OCI-LY1 (cell line): ENCODE measurements around the gene OR13C3.

ENCODE experiments used
- H2AFZ ChIP-seq: fragments of 200-600 bp; sonication (generic), shearing (Covaris generic); 2 replicates; pipeline ENCODE4 v1.6.0; 2014; ENCODE audit warnings: antibody characterized with exemption, mild to moderate bottlenecking, low read length
- H3F3A ChIP-seq: fragments of 200-600 bp; sonication (generic), shearing (Covaris generic); 2 replicates; pipeline ENCODE4 v1.6.0; 2014; ENCODE audit warnings: mild to moderate bottlenecking, antibody characterized with exemption, low read length, moderate library complexity; ENCODE audit not compliant: insufficient read depth
- H3K27ac ChIP-seq: fragments of 200-600 bp; sonication (generic); 2 replicates; pipeline ENCODE4 v1.5.1; 2014; ENCODE audit warnings: low read length, mixed run types, mild to moderate bottlenecking, low read depth; ENCODE audit not compliant: poor library complexity, severe bottlenecking
- H3K27me3 ChIP-seq: fragments of 200-600 bp; sonication (generic); 2 replicates; pipeline ENCODE4 v1.6.0; 2014; ENCODE audit warnings: antibody characterized with exemption, mild to moderate bottlenecking, low read length, moderate library complexity; ENCODE audit not compliant: insufficient read depth
- H3K36me3 ChIP-seq: fragments of 200-600 bp; sonication (generic); 2 replicates; pipeline ENCODE4 v1.6.1; 2014; ENCODE audit warnings: mild to moderate bottlenecking, antibody characterized with exemption, low read length, moderate library complexity, mixed read lengths; ENCODE audit not compliant: insufficient read depth
- H3K4me1 ChIP-seq: fragments of 200-600 bp; sonication (generic); 2 replicates; pipeline ENCODE4 v1.5.1; 2014; ENCODE audit warnings: mild to moderate bottlenecking, low read length, moderate library complexity; ENCODE audit not compliant: insufficient read depth, severe bottlenecking
- H3K4me2 ChIP-seq: fragments of 200-600 bp; sonication (generic), shearing (Covaris generic); 2 replicates; pipeline ENCODE4 v1.6.1; 2014; ENCODE audit warnings: low read length
- H3K4me3 ChIP-seq: fragments of 200-600 bp; sonication (generic); 2 replicates; pipeline ENCODE4 v1.5.1; 2014; ENCODE audit warnings: low read length, low read depth, mild to moderate bottlenecking, mixed read lengths; ENCODE audit not compliant: poor library complexity, severe bottlenecking
- H3K79me2 ChIP-seq: fragments of 200-600 bp; shearing (Covaris generic); 2 replicates; pipeline ENCODE4 v1.6.1; 2016; ENCODE audit warnings: mixed run types, low read length, mixed read lengths; ENCODE audit not compliant: insufficient read depth
- H3K9ac ChIP-seq: fragments of 200-600 bp; sonication (generic), shearing (Covaris generic); 2 replicates; pipeline ENCODE4 v1.6.1; 2014; ENCODE audit warnings: mild to moderate bottlenecking, low read length, mixed read lengths
- H3K9me2 ChIP-seq: fragments of 200-600 bp; sonication (generic), shearing (Covaris generic); 2 replicates; pipeline ENCODE4 v1.6.1; 2014; ENCODE audit warnings: low read depth, mild to moderate bottlenecking, low read length, mixed read lengths
- H3K9me3 ChIP-seq: fragments of 200-600 bp; shearing (Covaris generic); 2 replicates; pipeline ENCODE4 v1.6.1; 2014; ENCODE audit warnings: low read length, mixed read lengths
- H4K20me1 ChIP-seq: fragments of 200-600 bp; sonication (generic), shearing (Covaris generic); 2 replicates; pipeline ENCODE4 v1.6.0; 2016; ENCODE audit warnings: mild to moderate bottlenecking, low read length; ENCODE audit not compliant: insufficient read depth
- EZH2 ChIP-seq: fragments of 200-600 bp; sonication (generic), shearing (Covaris generic); IDR thresholded peaks from 2 replicates; pipeline ENCODE4 v1.8.0; 2017; ENCODE audit warnings: borderline replicate concordance, mixed run types, mild to moderate bottlenecking, antibody characterized with exemption, low read length, moderate library complexity, mixed read lengths
- TF ChIP-seq, protein P1 (sequence below): fragments of 200-600 bp; sonication (generic), shearing (Covaris generic); IDR thresholded peaks from 2 replicates; pipeline ENCODE4 v1.5.1; 2017; ENCODE audit warnings: mild to moderate bottlenecking, antibody characterized with exemption, low read length, moderate library complexity, mixed read lengths

The OR13C3 gene

GRCh38 chr9:104536756-104537155, at the start of gene OR13C3:
TSS of gene OR13C3 (minus strand) at chr9:104536856. CDS start at chr9:104536723, 133 bp downstream.
- Histone ChIP-seq H3K27ac (no peak within 1 kb of the TSS), H3K9ac (no peak within 1 kb of the TSS), H3F3A (no peaks in the 10 kb centered on the region), H3K27me3 (no peaks in the 10 kb centered on the region), H3K4me1 (no peaks in the 10 kb centered on the region), H3K9me2 (no peaks in the 10 kb centered on the region), H3K36me3 (no peaks in the 10 kb centered on the region), H3K79me2 (no peaks in the 10 kb centered on the region), H3K9me3 (no peaks in the 10 kb centered on the region), H2AFZ (no peak within 1 kb of the TSS), H3K4me3 (no peak within 1 kb of the TSS), H3K4me2 (no peak within 1 kb of the TSS), H4K20me1 (no peaks in the 10 kb centered on the region)
- TF ChIP-seq, protein P1, sequence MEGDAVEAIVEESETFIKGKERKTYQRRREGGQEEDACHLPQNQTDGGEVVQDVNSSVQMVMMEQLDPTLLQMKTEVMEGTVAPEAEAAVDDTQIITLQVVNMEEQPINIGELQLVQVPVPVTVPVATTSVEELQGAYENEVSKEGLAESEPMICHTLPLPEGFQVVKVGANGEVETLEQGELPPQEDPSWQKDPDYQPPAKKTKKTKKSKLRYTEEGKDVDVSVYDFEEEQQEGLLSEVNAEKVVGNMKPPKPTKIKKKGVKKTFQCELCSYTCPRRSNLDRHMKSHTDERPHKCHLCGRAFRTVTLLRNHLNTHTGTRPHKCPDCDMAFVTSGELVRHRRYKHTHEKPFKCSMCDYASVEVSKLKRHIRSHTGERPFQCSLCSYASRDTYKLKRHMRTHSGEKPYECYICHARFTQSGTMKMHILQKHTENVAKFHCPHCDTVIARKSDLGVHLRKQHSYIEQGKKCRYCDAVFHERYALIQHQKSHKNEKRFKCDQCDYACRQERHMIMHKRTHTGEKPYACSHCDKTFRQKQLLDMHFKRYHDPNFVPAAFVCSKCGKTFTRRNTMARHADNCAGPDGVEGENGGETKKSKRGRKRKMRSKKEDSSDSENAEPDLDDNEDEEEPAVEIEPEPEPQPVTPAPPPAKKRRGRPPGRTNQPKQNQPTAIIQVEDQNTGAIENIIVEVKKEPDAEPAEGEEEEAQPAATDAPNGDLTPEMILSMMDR: no peak
- no peak for TF ChIP-seq EZH2

- H4K20me1 ChIP-seq: no peaks in the 10 kb centered on the region
- no peaks in the 10 kb centered on the region for H3K36me3 ChIP-seq
- no peaks in the 10 kb centered on the region for H3K9me3 ChIP-seq
- H3K79me2 ChIP-seq: no peaks in the 10 kb centered on the region
- TF ChIP-seq EZH2: no peak
- TF ChIP-seq, protein P1: no peak
- no peaks in the 10 kb centered on the region for H3K9me2 ChIP-seq
- no peaks in the 10 kb centered on the region for H3F3A ChIP-seq
- no peak overlapping the region for H3K9ac ChIP-seq
- H3K27me3 ChIP-seq: no peaks in the 10 kb centered on the region
- no peak overlapping the region for H3K27ac ChIP-seq
- H2AFZ ChIP-seq: no peak overlapping the region
- no peak overlapping the region for H3K4me3 ChIP-seq
- no peaks in the 10 kb centered on the region for H3K4me1 ChIP-seq
- no peak overlapping the region for H3K4me2 ChIP-seq
Measured at GRCh38 chr9:104580562-104580961, 43.9 kb upstream of the OR13C3 start.

DNA sequence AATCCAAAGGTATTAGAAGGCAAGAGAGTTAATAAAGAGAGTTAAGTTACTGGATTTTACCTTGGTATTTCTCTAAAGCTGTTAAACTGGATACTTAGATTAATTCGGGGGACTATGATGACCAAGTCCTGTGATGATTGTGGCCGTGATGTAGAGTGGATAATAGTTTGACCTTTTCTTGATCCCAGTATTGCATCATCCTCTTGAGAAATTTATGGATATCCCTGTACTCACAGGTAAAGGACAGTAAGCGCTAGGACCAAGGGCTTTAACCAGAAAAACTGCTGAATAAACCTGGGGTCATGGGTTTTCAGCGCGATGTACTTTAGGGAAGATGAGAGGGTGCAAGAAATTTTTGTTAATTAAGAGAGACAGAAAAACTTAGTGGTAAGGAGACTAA, 40.6 kb upstream of the OR13C3 start:
- Histone ChIP-seq H3K4me2 (no peak overlapping the region), H3K27ac (no peak overlapping the region), H3K9ac (no peak overlapping the region), H3K9me3 (no peaks in the 10 kb centered on the region), H3K36me3 (no peaks in the 10 kb centered on the region), H3K79me2 (no peaks in the 10 kb centered on the region), H3F3A (no peaks in the 10 kb centered on the region), H2AFZ (no peak overlapping the region), H3K4me1 (no peaks in the 10 kb centered on the region), H3K27me3 (no peaks in the 10 kb centered on the region), H4K20me1 (no peaks in the 10 kb centered on the region), H3K4me3 (no peak overlapping the region), H3K9me2 (no peaks in the 10 kb centered on the region)
- TF ChIP-seq, protein P1: no peak
- TF ChIP-seq EZH2: no peak
